ENCODE measurements around the gene PTPRD. TPM values are rescaled to one million over a fixed set of nuclear protein-coding genes. Genes with fewer than 3 reads are reported as not detected.

PTPRD gene
- total RNA-seq, 2 experiments from 2014 or later = 0.03 TPM; not detected in 1

DNA sequence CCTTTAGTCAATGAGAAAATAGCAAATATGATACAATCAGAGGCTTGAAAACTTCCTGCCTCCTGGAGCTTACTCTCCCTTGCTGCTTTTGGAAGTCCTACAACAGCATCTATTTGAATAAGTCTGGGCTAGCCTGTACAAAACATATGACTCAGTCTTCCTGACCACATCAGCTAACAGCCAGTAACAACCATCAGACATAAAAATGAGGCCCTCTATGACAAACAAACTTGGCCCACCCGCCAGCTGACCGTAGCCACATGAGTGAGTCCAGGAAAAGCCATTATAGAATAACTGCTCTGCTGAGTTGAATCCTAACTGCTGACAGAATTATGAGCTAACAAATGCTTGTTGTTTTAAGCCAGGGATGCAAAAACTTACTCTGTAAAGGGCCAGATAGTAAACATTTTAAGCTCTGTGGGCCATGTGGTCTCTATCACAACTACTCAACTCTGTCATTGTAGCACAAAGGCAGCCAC lies 347.6 kb downstream of the PTPRD start:
- no peaks in the 10 kb centered on the region for H3K79me2 ChIP-seq (ENCODE audit: insufficient read depth, low read depth, low read length)
- TF ChIP-seq, protein P1, sequence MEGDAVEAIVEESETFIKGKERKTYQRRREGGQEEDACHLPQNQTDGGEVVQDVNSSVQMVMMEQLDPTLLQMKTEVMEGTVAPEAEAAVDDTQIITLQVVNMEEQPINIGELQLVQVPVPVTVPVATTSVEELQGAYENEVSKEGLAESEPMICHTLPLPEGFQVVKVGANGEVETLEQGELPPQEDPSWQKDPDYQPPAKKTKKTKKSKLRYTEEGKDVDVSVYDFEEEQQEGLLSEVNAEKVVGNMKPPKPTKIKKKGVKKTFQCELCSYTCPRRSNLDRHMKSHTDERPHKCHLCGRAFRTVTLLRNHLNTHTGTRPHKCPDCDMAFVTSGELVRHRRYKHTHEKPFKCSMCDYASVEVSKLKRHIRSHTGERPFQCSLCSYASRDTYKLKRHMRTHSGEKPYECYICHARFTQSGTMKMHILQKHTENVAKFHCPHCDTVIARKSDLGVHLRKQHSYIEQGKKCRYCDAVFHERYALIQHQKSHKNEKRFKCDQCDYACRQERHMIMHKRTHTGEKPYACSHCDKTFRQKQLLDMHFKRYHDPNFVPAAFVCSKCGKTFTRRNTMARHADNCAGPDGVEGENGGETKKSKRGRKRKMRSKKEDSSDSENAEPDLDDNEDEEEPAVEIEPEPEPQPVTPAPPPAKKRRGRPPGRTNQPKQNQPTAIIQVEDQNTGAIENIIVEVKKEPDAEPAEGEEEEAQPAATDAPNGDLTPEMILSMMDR (conservative IDR thresholded peaks at IDR 0.05; ENCODE audit: low read length) = no peak
- no peak for TF ChIP-seq EZH2phosphoT487 (IDR thresholded peaks at IDR 0.05; ENCODE audit: borderline replicate concordance, low read depth, low read length)
- ChIA-PET CTCF (ENCODE audit: unreplicated experiment) (no interaction called here), POLR2A (interaction anchor here (0.6 to 1.4 kb wide), 4 partner anchors 9 to 63 kb away, joined by 3 to 4 read pairs (median 3); no protein-coding TSS in a partner anchor)
- no peaks in the 10 kb centered on the region for H3K4me1 ChIP-seq (ENCODE audit: insufficient read depth, low read length, poor library complexity, severe bottlenecking)
- H3K4me3 ChIP-seq (ENCODE audit: low read depth, low read length, poor library complexity, severe bottlenecking) = no peak overlapping the region
- no TSS peak for BruUV-seq (replicated peaks)
- no peak overlapping the region for H3K4me2 ChIP-seq (ENCODE audit: low read length)
- no peaks in the 10 kb centered on the region for H3K9me2 ChIP-seq (ENCODE audit: insufficient read depth, low read length)
- H3K9me3 ChIP-seq (ENCODE audit: low read length) = no peaks in the 10 kb centered on the region
- H3K36me3 ChIP-seq (ENCODE audit: insufficient read depth, low read length) = no peaks in the 10 kb centered on the region
- no peak for DNase-seq (ENCODE audit: low spot score)
- intact Hi-C loops (cut with micrococcal nuclease; ENCODE audit: unreplicated experiment) = no loop called here
- H2AFZ ChIP-seq (ENCODE audit: low read length) = no peak overlapping the region
- H3K27ac ChIP-seq (ENCODE audit: low read depth, low read length, poor library complexity, severe bottlenecking) = no peak overlapping the region
- H4K20me1 ChIP-seq (ENCODE audit: insufficient read depth, low read length) = no peaks in the 10 kb centered on the region

DNA sequence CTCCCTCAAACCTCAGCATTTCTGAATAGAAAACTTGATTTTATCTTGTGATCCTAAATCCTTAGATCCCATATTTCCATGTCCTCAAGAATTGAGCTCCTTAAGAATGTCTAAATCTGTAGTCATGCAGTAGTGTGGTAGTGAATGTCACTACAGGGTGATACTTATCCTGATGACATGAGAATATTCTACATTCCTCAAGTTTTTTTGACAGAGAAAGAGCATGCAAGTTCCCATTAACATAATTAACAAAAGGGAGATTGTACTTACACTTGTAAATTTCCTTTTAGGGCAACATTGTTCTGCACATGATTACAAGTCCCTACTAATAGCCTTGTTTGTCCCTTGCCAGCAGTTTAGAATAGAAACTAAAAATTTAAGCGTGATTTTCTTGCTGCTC lies 352.3 kb downstream of the PTPRD start:
- TF ChIP-seq EZH2phosphoT487 (IDR thresholded peaks at IDR 0.05; ENCODE audit: borderline replicate concordance, low read depth, low read length) = no peak
- TF ChIP-seq, protein P1 (conservative IDR thresholded peaks at IDR 0.05; ENCODE audit: low read length) = no peak
- Histone ChIP-seq H3K4me1 (ENCODE audit: insufficient read depth, low read length, poor library complexity, severe bottlenecking) (no peaks in the 10 kb centered on the region), H3K27ac (ENCODE audit: low read depth, low read length, poor library complexity, severe bottlenecking) (no peak overlapping the region), H3K79me2 (ENCODE audit: insufficient read depth, low read depth, low read length) (no peaks in the 10 kb centered on the region), H3K4me3 (ENCODE audit: low read depth, low read length, poor library complexity, severe bottlenecking) (no peak overlapping the region), H3K4me2 (ENCODE audit: low read length) (no peak overlapping the region), H4K20me1 (ENCODE audit: insufficient read depth, low read length) (no peaks in the 10 kb centered on the region), H3K9me2 (ENCODE audit: insufficient read depth, low read length) (no peaks in the 10 kb centered on the region), H3K9me3 (ENCODE audit: low read length) (no peaks in the 10 kb centered on the region), H2AFZ (ENCODE audit: low read length) (no peak overlapping the region), H3K36me3 (ENCODE audit: insufficient read depth, low read length) (no peaks in the 10 kb centered on the region)
- ChIA-PET POLR2A (no interaction called here), CTCF (ENCODE audit: unreplicated experiment) (no interaction called here)
- intact Hi-C loops (cut with micrococcal nuclease; ENCODE audit: unreplicated experiment) = no loop called here
- DNase-seq (ENCODE audit: low spot score) = no peak
- BruUV-seq (replicated peaks) = no TSS peak

DNA sequence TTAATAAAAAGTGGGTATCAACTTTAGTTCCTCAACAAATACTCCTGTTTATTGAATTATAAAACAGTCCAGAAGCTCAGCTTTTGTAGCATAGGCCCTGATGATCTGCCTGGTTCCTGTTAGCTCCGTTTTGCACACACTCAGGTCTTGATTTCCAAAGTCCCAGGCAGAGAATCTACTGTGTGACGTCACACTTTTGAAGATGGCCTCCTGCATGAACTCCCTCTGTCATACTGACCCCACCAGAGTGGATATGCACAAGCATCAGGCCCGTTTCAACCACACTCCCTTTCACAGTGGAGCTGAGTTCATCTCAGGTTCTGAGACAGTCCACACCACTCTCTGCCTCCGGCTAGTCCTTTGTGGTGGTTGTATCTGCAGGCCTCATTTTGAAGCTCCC lies 353.1 kb downstream of the PTPRD start:
- TF ChIP-seq, protein P1 (conservative IDR thresholded peaks at IDR 0.05; ENCODE audit: low read length) = no peak
- TF ChIP-seq EZH2phosphoT487 (IDR thresholded peaks at IDR 0.05; ENCODE audit: borderline replicate concordance, low read depth, low read length) = no peak

More for the DNA sequence above, 353.1 kb downstream of the PTPRD start:
- no peak overlapping the region for H2AFZ ChIP-seq (ENCODE audit: low read length)
- H3K4me2 ChIP-seq (ENCODE audit: low read length) = no peak overlapping the region
- intact Hi-C loops (cut with micrococcal nuclease; ENCODE audit: unreplicated experiment) = no loop called here
- POLR2A ChIA-PET = interaction anchor here (0.7 to 1.2 kb wide), 2 partner anchors 14 to 22 kb away, joined by 3 read pairs; no protein-coding TSS in a partner anchor
- no peaks in the 10 kb centered on the region for H3K79me2 ChIP-seq (ENCODE audit: insufficient read depth, low read depth, low read length)
- BruUV-seq (replicated peaks) = no TSS peak
- no peaks in the 10 kb centered on the region for H3K9me3 ChIP-seq (ENCODE audit: low read length)
- CTCF ChIA-PET (ENCODE audit: unreplicated experiment) = no interaction called here
- no peak overlapping the region for H3K4me3 ChIP-seq (ENCODE audit: low read depth, low read length, poor library complexity, severe bottlenecking)
- H4K20me1 ChIP-seq (ENCODE audit: insufficient read depth, low read length) = no peaks in the 10 kb centered on the region
- H3K36me3 ChIP-seq (ENCODE audit: insufficient read depth, low read length) = no peaks in the 10 kb centered on the region
- H3K9me2 ChIP-seq (ENCODE audit: insufficient read depth, low read length) = no peaks in the 10 kb centered on the region
- DNase-seq (ENCODE audit: low spot score) = no peak
- H3K4me1 ChIP-seq (ENCODE audit: insufficient read depth, low read length, poor library complexity, severe bottlenecking) = no peaks in the 10 kb centered on the region
- H3K27ac ChIP-seq (ENCODE audit: low read depth, low read length, poor library complexity, severe bottlenecking) = no peak overlapping the region

All from OCI-LY7 (cell line).